Measurements from ENCODE around the gene DHCR24.

DNA sequence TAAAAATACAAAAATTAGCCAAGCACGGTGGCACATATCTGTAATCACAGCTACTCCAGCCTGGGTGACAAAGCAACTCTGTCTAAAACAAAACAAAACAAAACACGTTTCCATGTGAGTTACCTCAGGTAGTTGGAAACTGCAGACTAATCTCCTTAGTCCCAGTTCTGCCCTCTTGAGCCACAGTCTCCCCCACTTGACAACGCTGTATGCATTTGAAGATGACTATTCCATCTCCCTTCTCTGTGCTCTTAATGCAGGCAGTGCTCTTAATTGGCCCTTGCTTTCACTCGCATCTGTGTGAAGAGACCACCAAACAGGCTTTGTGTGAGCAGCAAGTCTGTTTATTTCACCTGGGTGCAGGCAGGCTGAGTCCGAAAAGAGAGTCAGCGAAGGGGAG is 19.6 kb upstream of the DHCR24 start:
- TF ChIP-seq, protein P1, sequence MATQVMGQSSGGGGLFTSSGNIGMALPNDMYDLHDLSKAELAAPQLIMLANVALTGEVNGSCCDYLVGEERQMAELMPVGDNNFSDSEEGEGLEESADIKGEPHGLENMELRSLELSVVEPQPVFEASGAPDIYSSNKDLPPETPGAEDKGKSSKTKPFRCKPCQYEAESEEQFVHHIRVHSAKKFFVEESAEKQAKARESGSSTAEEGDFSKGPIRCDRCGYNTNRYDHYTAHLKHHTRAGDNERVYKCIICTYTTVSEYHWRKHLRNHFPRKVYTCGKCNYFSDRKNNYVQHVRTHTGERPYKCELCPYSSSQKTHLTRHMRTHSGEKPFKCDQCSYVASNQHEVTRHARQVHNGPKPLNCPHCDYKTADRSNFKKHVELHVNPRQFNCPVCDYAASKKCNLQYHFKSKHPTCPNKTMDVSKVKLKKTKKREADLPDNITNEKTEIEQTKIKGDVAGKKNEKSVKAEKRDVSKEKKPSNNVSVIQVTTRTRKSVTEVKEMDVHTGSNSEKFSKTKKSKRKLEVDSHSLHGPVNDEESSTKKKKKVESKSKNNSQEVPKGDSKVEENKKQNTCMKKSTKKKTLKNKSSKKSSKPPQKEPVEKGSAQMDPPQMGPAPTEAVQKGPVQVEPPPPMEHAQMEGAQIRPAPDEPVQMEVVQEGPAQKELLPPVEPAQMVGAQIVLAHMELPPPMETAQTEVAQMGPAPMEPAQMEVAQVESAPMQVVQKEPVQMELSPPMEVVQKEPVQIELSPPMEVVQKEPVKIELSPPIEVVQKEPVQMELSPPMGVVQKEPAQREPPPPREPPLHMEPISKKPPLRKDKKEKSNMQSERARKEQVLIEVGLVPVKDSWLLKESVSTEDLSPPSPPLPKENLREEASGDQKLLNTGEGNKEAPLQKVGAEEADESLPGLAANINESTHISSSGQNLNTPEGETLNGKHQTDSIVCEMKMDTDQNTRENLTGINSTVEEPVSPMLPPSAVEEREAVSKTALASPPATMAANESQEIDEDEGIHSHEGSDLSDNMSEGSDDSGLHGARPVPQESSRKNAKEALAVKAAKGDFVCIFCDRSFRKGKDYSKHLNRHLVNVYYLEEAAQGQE (IDR thresholded peaks at IDR 0.05; ENCODE audit: insufficient read depth in 1 of 2, low read depth in 2 of 2, low read length in 2 of 2): no peak
- TF ChIP-seq POLR2AphosphoS5 (IDR thresholded peaks at IDR 0.05; ENCODE audit: low read depth, low read length): no peak
- TF ChIP-seq TAF1 (IDR thresholded peaks at IDR 0.05; ENCODE audit: borderline replicate concordance, insufficient read depth, low read length): no peak
- no peak for TF ChIP-seq FOXP2 (optimal IDR thresholded peaks at IDR 0.05; ENCODE audit: borderline replicate concordance, extremely low read depth, extremely low read length, insufficient read depth)

Data from PFSK-1 (cell line).